ENCODE measurements around the gene LDHB.
"Not testable (repeated sequence)": the region's sequence is repeated elsewhere in the genome, so short reads cannot be mapped to it uniquely, and the experiment has no call there.

The LDHB gene

GRCh38 chr12:21650997-21651396 is 6.6 kb downstream of the LDHB start:
- Histone ChIP-seq H4K20me1 (ENCODE audit: insufficient read depth, low read length) (peaks cover 80% of the 10 kb centered on the region), H3K4me2 (ENCODE audit: low read length) (no peak overlapping the region), H3K9ac (ENCODE audit: low read length) (no peak overlapping the region), H3K9me3 (ENCODE audit: insufficient read depth, low read length) (no peaks in the 10 kb centered on the region), H3K79me2 (ENCODE audit: low read length) (peaks cover 99% of the 10 kb centered on the region), H3K27me3 (ENCODE audit: low read depth, low read length) (no peaks in the 10 kb centered on the region), H3K27ac (ENCODE audit: low read length) (no peak overlapping the region), H3K36me3 (replicated peaks; ENCODE audit: low read depth, low read length) (peaks cover 81% of the 10 kb centered on the region), H2AFZ (ENCODE audit: low read depth, low read length) (no peak overlapping the region), H3K4me1 (ENCODE audit: low read length) (peaks cover 41% of the 10 kb centered on the region), H3K4me3 (ENCODE audit: low read length) (no peak overlapping the region)
- TF ChIP-seq CTCF (IDR thresholded peaks at IDR 0.05; ENCODE audit: low read depth, low read length), result no peak
- TF ChIP-seq EZH2phosphoT487 (IDR thresholded peaks at IDR 0.05; ENCODE audit: low read depth), result no peak

- TF ChIP-seq EZH2phosphoT487 (IDR thresholded peaks at IDR 0.05; ENCODE audit: low read depth), result no peak
- TF ChIP-seq CTCF (IDR thresholded peaks at IDR 0.05; ENCODE audit: low read depth, low read length), result no peak
- peaks cover 49% of the 10 kb centered on the region for H3K4me1 ChIP-seq (ENCODE audit: low read length)
- no peak overlapping the region for H3K9ac ChIP-seq (ENCODE audit: low read length)
- no peaks in the 10 kb centered on the region for H3K27me3 ChIP-seq (ENCODE audit: low read depth, low read length)
- H3K79me2 ChIP-seq (ENCODE audit: low read length), result peaks cover 96% of the 10 kb centered on the region
- H3K9me3 ChIP-seq (ENCODE audit: insufficient read depth, low read length), result no peaks in the 10 kb centered on the region
- H3K4me2 ChIP-seq (ENCODE audit: low read length), result no peak overlapping the region
- no peak overlapping the region for H2AFZ ChIP-seq (ENCODE audit: low read depth, low read length)
- H4K20me1 ChIP-seq (ENCODE audit: insufficient read depth, low read length), result peaks cover 60% of the 10 kb centered on the region
- no peak overlapping the region for H3K27ac ChIP-seq (ENCODE audit: low read length)
- peaks cover 73% of the 10 kb centered on the region for H3K36me3 ChIP-seq (replicated peaks; ENCODE audit: low read depth, low read length)
- H3K4me3 ChIP-seq (ENCODE audit: low read length), result no peak overlapping the region
These were observed 8.6 kb downstream of the LDHB start for GRCh38 chr12:21649034-21649433.

GRCh38 chr12:21648378-21648777 is 9.3 kb downstream of the LDHB start:
- peaks cover 63% of the 10 kb centered on the region for H4K20me1 ChIP-seq (ENCODE audit: insufficient read depth, low read length)
- peaks cover 96% of the 10 kb centered on the region for H3K79me2 ChIP-seq (ENCODE audit: low read length)
- H3K27me3 ChIP-seq (ENCODE audit: low read depth, low read length), result no peaks in the 10 kb centered on the region
- H3K4me3 ChIP-seq (ENCODE audit: low read length), result no peak overlapping the region
- H3K9ac ChIP-seq (ENCODE audit: low read length), result no peak overlapping the region
- peaks cover 75% of the 10 kb centered on the region for H3K36me3 ChIP-seq (replicated peaks; ENCODE audit: low read depth, low read length)
- peaks cover 55% of the 10 kb centered on the region for H3K4me1 ChIP-seq (ENCODE audit: low read length)
- H2AFZ ChIP-seq (ENCODE audit: low read depth, low read length), result no peak overlapping the region
- no peaks in the 10 kb centered on the region for H3K9me3 ChIP-seq (ENCODE audit: insufficient read depth, low read length)
- no peak overlapping the region for H3K27ac ChIP-seq (ENCODE audit: low read length)
- no peak overlapping the region for H3K4me2 ChIP-seq (ENCODE audit: low read length)
- TF ChIP-seq CTCF (IDR thresholded peaks at IDR 0.05; ENCODE audit: low read depth, low read length), result no peak

- peaks cover 76% of the 10 kb centered on the region for H3K36me3 ChIP-seq (replicated peaks; ENCODE audit: low read depth, low read length)
- H3K79me2 ChIP-seq (ENCODE audit: low read length), result peaks cover 96% of the 10 kb centered on the region
These were observed 10.5 kb downstream of the LDHB start for GRCh38 chr12:21647179-21647578.

GRCh38 chr12:21645041-21645500 is 12.6 kb downstream of the LDHB start:
- H4K20me1 ChIP-seq (ENCODE audit: insufficient read depth, low read length), result peaks cover 60% of the 10 kb centered on the region
- not testable (repeated sequence) for H3K27me3 ChIP-seq (ENCODE audit: low read depth, low read length); H3K9me3 ChIP-seq (ENCODE audit: insufficient read depth, low read length); H2AFZ ChIP-seq (ENCODE audit: low read depth, low read length)
- H3K4me1 ChIP-seq (ENCODE audit: low read length), result peaks cover 59% of the 10 kb centered on the region
- H3K9ac ChIP-seq (ENCODE audit: low read length), result peak overlapping the region; percentile 30; the same call in 1 of the 2 replicates
- H3K79me2 ChIP-seq (ENCODE audit: low read length), result peaks cover 93% of the 10 kb centered on the region
- H3K4me2 ChIP-seq (ENCODE audit: low read length), result peak overlapping the region; percentile 32
- H3K27ac ChIP-seq (ENCODE audit: low read length), result peak overlapping the region; percentile 58
- peak overlapping the region; percentile 36; the same call in 1 of the 2 replicates for H3K4me3 ChIP-seq (ENCODE audit: low read length)
- peaks cover 75% of the 10 kb centered on the region for H3K36me3 ChIP-seq (replicated peaks; ENCODE audit: low read depth, low read length)

More at GRCh38 chr12:21647179-21647578, 10.5 kb downstream of the LDHB start:
- Histone ChIP-seq H3K4me3 (ENCODE audit: low read length) (no peak overlapping the region), H3K9ac (ENCODE audit: low read length) (no peak overlapping the region), H2AFZ (ENCODE audit: low read depth, low read length) (no peak overlapping the region), H3K9me3 (ENCODE audit: insufficient read depth, low read length) (no peaks in the 10 kb centered on the region), H3K27ac (ENCODE audit: low read length) (peak overlapping the region; percentile 17; the same call in 1 of the 2 replicates), H4K20me1 (ENCODE audit: insufficient read depth, low read length) (peaks cover 64% of the 10 kb centered on the region), H3K4me1 (ENCODE audit: low read length) (peaks cover 59% of the 10 kb centered on the region), H3K27me3 (ENCODE audit: low read depth, low read length) (no peaks in the 10 kb centered on the region), H3K4me2 (ENCODE audit: low read length) (no peak overlapping the region)
- TF ChIP-seq EZH2phosphoT487 (IDR thresholded peaks at IDR 0.05; ENCODE audit: low read depth) (no peak), CTCF (IDR thresholded peaks at IDR 0.05; ENCODE audit: low read depth, low read length) (no peak)
